Transverse colon (tissue), 4 donors: ENCODE data around the gene OFD1. TPM values are rescaled to one million over a fixed set of nuclear protein-coding genes. Genes with fewer than 3 reads are reported as not detected.
A peak's percentile ranks its signal among the peaks of the same experiment; 100 is the strongest.

ENCODE experiments used
- DNase-seq: peaks from one replicate; pipeline ENCODE4 v3.0.0-alpha.2; 2019
- H3K27ac ChIP-seq, 4 donors: fragments of 200-600 bp; sonication (generic); 2 replicates each; pipeline ENCODE4 v1.5.1; 2016 to 2018; ENCODE audit warnings: inconsistent platforms in 4 of 4
- H3K27me3 ChIP-seq: fragments of 200-600 bp; sonication (generic); 2 replicates; pipeline ENCODE4 v1.5.1; 2017; ENCODE audit warnings: inconsistent platforms
- H3K36me3 ChIP-seq, 4 donors: fragments of 200-600 bp; sonication (generic); 2 replicates each; pipeline ENCODE4 v1.5.1; 2017 to 2019; ENCODE audit warnings: inconsistent platforms in 4 of 4
- H3K4me1 ChIP-seq, 4 donors: fragments of 200-600 bp; sonication (generic); 2 replicates each; pipeline ENCODE4 v1.5.1; 2017 to 2020; ENCODE audit warnings: inconsistent platforms in 4 of 4
- H3K4me3 ChIP-seq, 4 donors: fragments of 200-600 bp; sonication (generic); 1 replicate in 1 of 4; 2 replicates in 3 of 4; pipeline versions ENCODE4 v1.5.1 to v1.6.1; 2017 to 2019; ENCODE audit warnings: inconsistent platforms in 4 of 4
- H3K9me3 ChIP-seq, 2 donors: fragments of 200-600 bp; sonication (generic); 2 replicates each; pipeline ENCODE4 v1.5.1; 2017 to 2019; ENCODE audit warnings: inconsistent platforms in 2 of 2
- EP300 ChIP-seq: sonication (generic); formaldehyde crosslinking; IDR thresholded peaks from one replicate; pipeline ENCODE4 v1.6.1; 2017; ENCODE audit warnings: antibody characterized with exemption, low read depth
- POLR2A ChIP-seq: fragments of 450-650 bp; IDR thresholded peaks from one replicate; pipeline ENCODE4 v1.6.1; 2016; ENCODE audit warnings: antibody characterized with exemption, mild to moderate bottlenecking, moderate library complexity
- POLR2AphosphoS5 ChIP-seq, 3 donors: sonication (generic); formaldehyde crosslinking; IDR thresholded peaks; one replicate each; pipeline ENCODE4 v1.6.1; 2016; ENCODE audit warnings: antibody characterized with exemption in 3 of 3
- WGBS, 2 donors: methylation state at CpG; one replicate each; pipeline ENCODE4 v1.1.5; 2018; ENCODE audit warnings: low coverage in 1 of 2; 5-methylcytosine and 5-hydroxymethylcytosine counted together
- in situ Hi-C, 4 donors: fragments of 200-750 bp; cut with MboI; loops; one replicate each; pipeline versions ENCODE4 v1.15.0 to v1.15.1; 2017; ENCODE audit warnings: low sequenced_read_pairs in 3 of 4, low pct_ligation_motif_present in 1 of 4, low pct_unique_long_range_greater_than_20kb in 1 of 4
- intact Hi-C: fragments of 100-400 bp; cut with DNase I; formaldehyde crosslinking; loops from one replicate; pipeline ENCODE4 v1.15.1; 2023; ENCODE audit warnings: low total_unique reads
- total RNA-seq, 4 donors: library from RNA; depleted of rRNA; stranded (reverse); fragments of >200 nt; gene quantifications; one replicate each; pipeline ENCODE4 v1.1.0, GENCODE V29; 2016
- TF ChIP-seq, protein P1 (sequence below), 5 experiments: fragments of 200-600 bp in 3 of 5; fragments of 450-650 bp in 2 of 5; sonication (generic) in 3 of 5; IDR thresholded peaks; 1 replicate in 2 of 5; 2 replicates in 3 of 5; pipeline ENCODE4 v1.5.1; 2016 to 2017; ENCODE audit warnings: antibody characterized with exemption in 5 of 5, inconsistent platforms in 3 of 5, mild to moderate bottlenecking in 2 of 5, moderate library complexity in 1 of 5

Gene OFD1
- total RNA-seq, 4 donors from 2014 or later, result 27.2 to 184 (median 62.8) TPM

DNA sequence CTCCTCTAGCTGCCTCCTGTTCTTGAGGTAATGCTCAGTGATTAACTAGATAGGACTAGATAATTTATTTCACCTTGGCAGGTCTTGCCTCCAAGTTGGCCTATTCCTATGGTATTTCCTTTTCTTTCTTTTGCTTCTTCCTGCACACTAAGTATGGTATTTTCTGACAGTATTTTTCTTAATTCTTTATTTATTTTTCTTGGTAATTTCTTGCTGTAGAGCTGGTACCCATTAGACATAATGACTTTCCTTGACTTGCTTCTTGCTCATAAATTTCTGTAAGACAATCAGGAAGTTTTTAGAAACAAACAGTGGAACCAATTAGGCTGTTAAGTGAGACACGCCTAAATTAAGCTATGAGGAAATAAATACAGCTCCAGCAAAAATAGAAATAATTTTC is 36.1 kb upstream of the OFD1 start:
- H3K27me3 ChIP-seq, result no peaks in the 10 kb centered on the region
- H3K27ac ChIP-seq, result peak overlapping the region; percentile 39 to 68 (median 64)
- intact Hi-C loops (no loop called here), in situ Hi-C loops (no loop called here)
- H3K4me3 ChIP-seq, result no peak overlapping the region
- H3K4me1 ChIP-seq, result peaks cover 3 to 58% (median 29%) of the 10 kb centered on the region in 4 donors
- DNase-seq, result no peak
- TF ChIP-seq POLR2AphosphoS5 (IDR thresholded peaks at IDR 0.05), result no peak
- H3K36me3 ChIP-seq, result no peaks in the 10 kb centered on the region
- no peaks in the 10 kb centered on the region for H3K9me3 ChIP-seq
- WGBS, 2 donors, result 43% methylated on average over 1 of the region's 1 CpG; no CpG with 5 or more reads in 1 of the 2 donors

DNA sequence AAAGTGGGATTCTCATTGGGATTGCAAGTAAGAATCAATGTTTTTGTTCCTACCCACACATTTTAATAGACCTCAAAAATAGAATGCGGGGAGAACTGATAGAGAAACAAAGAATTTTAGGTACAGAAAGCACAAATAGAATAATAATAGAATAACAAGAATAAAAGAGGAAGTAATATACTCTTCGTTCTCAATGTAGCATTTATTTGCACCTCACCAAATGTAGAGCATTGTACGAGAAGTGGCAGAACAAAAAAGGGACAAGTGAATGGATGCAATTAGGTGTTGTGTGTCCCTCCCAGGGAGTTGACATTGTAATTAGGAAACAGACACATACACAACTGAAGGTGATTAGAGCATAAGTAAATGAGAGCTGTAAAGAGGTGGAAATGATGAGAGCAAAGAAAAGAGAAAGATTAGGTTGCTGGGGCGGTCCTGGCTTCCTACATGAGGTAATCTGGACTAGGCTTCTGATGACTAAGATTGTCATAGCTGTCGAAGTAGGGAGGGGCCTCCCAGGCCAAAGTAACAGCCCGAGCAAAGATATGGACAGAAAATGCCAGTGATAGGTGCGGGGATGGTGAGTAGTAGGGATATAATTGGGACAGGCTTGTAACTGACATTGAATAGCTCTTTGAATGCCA is 35.2 kb upstream of the OFD1 start:
- Histone ChIP-seq H3K9me3 (no peaks in the 10 kb centered on the region), H3K4me3 (no peak overlapping the region), H3K27me3 (no peaks in the 10 kb centered on the region), H3K4me1 (peaks cover 3 to 49% (median 23%) of the 10 kb centered on the region in 4 donors), H3K27ac (peak overlapping the region; percentile 39 to 68 (median 64)), H3K36me3 (no peaks in the 10 kb centered on the region)
- intact Hi-C loops (no loop called here), in situ Hi-C loops (no loop called here)
- no peak for TF ChIP-seq EP300
- TF ChIP-seq, protein P1, sequence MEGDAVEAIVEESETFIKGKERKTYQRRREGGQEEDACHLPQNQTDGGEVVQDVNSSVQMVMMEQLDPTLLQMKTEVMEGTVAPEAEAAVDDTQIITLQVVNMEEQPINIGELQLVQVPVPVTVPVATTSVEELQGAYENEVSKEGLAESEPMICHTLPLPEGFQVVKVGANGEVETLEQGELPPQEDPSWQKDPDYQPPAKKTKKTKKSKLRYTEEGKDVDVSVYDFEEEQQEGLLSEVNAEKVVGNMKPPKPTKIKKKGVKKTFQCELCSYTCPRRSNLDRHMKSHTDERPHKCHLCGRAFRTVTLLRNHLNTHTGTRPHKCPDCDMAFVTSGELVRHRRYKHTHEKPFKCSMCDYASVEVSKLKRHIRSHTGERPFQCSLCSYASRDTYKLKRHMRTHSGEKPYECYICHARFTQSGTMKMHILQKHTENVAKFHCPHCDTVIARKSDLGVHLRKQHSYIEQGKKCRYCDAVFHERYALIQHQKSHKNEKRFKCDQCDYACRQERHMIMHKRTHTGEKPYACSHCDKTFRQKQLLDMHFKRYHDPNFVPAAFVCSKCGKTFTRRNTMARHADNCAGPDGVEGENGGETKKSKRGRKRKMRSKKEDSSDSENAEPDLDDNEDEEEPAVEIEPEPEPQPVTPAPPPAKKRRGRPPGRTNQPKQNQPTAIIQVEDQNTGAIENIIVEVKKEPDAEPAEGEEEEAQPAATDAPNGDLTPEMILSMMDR (IDR thresholded peaks at IDR 0.05), result no peak
- TF ChIP-seq POLR2A, result no peak
- TF ChIP-seq POLR2AphosphoS5 (IDR thresholded peaks at IDR 0.05), result no peak
- DNase-seq, result peak; percentile 57
- WGBS, 2 donors, result 48 to 55% methylated on average over 4 to 7 of the region's 7 CpGs

DNA sequence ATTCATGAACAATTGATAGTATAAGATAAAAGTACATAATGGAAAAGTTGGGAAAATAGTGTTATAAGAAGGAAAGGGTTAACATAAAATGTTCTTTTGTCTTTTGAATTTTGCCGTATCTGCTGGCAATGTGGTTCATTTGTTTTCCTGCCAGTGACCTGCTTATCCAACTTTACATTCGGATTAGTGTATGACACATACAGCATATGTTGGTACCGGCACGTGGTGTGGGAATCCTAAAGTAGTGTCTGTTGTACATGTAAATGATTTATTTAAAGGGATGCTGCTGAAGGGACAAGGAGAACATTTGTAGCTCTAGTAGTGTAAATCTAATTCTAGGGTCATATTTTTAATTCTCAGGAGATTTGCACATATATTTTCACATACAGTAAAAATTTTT is 34.2 kb upstream of the OFD1 start:
- H3K36me3 ChIP-seq, result no peaks in the 10 kb centered on the region
- DNase-seq, result no peak
- in situ Hi-C loops (no loop called here), intact Hi-C loops (no loop called here)
- H3K4me1 ChIP-seq, result peaks cover 3 to 38% (median 14%) of the 10 kb centered on the region in 4 donors
- no peaks in the 10 kb centered on the region for H3K27me3 ChIP-seq
- H3K27ac ChIP-seq, result peak overlapping the region in 2 of 4 donors; percentile 48 to 65
- TF ChIP-seq EP300, result no peak
- TF ChIP-seq POLR2A, result no peak
- TF ChIP-seq, protein P1 (IDR thresholded peaks at IDR 0.05), result no peak
- TF ChIP-seq POLR2AphosphoS5 (IDR thresholded peaks at IDR 0.05), result no peak
- no peak overlapping the region for H3K4me3 ChIP-seq
- 55% methylated on average over 4 of the region's 4 CpGs; no CpG with 5 or more reads in 1 of the 2 donors for WGBS, 2 donors
- H3K9me3 ChIP-seq, result no peaks in the 10 kb centered on the region

DNA sequence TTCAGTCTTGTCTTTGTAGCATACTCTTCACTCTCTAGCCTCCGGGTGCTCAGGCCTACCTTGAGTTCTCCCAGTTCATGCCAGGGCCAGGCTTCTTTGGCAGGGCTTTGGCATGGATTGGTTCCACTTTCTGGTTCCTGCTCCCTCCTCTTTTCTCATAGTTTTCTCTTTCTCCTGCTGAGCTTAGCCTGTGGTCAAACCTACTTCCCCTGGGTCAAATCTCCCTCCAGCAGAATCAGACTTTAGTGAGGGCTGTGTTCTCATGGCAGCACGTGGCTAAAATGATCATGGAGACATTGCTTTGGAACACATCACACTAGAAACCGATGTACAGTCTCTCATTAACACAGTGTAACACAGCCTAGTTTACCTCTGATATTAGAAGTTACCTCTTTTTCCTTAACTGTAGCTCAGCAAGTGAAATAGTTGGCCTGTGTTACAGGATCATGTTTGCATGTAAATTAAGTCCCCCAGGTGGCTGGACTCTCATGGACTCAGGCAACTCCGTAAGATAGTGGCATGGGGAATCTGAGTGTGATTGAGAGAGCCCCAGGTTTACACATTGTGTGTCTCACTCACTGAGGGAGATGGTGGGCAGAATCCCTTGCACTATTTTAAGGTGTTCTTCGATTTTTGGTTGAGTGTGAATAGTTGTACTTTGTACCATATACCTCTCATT is 32.3 kb upstream of the OFD1 start:
- H3K36me3 ChIP-seq, result no peaks in the 10 kb centered on the region
- no peak for DNase-seq
- intact Hi-C loops, result no loop called here
- WGBS, 2 donors, result 75 to 100% methylated on average over 2 to 5 of the region's 5 CpGs
- in situ Hi-C loops, result no loop called here
- TF ChIP-seq, protein P1 (IDR thresholded peaks at IDR 0.05), result no peak
- TF ChIP-seq POLR2A, result no peak
- no peak for TF ChIP-seq EP300
- no peak for TF ChIP-seq POLR2AphosphoS5 (IDR thresholded peaks at IDR 0.05)
- H3K9me3 ChIP-seq, result no peaks in the 10 kb centered on the region
- H3K4me1 ChIP-seq, result peaks cover 3 to 27% (median 14%) of the 10 kb centered on the region in 4 donors
- H3K27me3 ChIP-seq, result no peaks in the 10 kb centered on the region
- H3K4me3 ChIP-seq, result no peak overlapping the region
- H3K27ac ChIP-seq, result no peak overlapping the region
